ENCODE results near the gene TMEM243.

DNA sequence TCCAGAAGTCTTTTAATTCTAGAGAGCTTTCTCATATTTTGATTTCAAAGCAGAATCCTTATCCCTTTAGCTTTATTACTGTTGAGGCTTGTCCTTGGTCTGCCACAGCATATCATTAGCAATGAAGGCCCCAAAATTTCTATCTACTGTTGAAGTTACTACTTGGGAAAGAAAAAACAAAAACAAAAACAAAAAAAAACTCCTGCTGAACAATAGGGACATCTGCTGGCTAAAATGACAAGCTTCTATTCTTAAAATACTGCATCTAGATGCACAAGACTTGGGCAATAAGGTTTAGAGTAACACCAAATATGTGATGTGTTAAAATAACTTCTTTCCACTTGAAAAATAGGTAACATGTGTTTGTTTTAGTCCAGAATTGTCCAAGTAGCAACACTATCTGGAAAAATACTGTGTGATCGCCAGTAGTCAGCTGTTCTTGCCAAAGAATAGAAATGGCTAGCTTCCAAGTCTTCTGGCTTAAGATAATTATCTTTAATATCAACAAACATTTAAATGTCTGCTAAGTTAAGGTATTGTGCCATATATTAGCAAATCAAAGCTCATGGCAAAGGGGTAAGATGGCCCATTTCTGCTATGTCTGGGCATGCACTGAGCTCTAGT lies 71.1 kb downstream of the TMEM243 start:
- TF ChIP-seq CTCF (IDR thresholded peaks at IDR 0.05) (peak in 5 of 6 experiments; percentile 27 to 44 (median 38)), POLR2A (IDR thresholded peaks at IDR 0.05) (no peak)

Measured in upper lobe of left lung (tissue), 4 donors.